Measurements from ENCODE around the gene ALDH3B2. TPM values are rescaled to one million over a fixed set of nuclear protein-coding genes. Genes with fewer than 3 reads are reported as not detected.
A peak's percentile ranks its signal among the peaks of the same experiment; 100 is the strongest.

Gene ALDH3B2
- total RNA-seq, 1 experiment from 2014 or later: 0.13 TPM

DNA sequence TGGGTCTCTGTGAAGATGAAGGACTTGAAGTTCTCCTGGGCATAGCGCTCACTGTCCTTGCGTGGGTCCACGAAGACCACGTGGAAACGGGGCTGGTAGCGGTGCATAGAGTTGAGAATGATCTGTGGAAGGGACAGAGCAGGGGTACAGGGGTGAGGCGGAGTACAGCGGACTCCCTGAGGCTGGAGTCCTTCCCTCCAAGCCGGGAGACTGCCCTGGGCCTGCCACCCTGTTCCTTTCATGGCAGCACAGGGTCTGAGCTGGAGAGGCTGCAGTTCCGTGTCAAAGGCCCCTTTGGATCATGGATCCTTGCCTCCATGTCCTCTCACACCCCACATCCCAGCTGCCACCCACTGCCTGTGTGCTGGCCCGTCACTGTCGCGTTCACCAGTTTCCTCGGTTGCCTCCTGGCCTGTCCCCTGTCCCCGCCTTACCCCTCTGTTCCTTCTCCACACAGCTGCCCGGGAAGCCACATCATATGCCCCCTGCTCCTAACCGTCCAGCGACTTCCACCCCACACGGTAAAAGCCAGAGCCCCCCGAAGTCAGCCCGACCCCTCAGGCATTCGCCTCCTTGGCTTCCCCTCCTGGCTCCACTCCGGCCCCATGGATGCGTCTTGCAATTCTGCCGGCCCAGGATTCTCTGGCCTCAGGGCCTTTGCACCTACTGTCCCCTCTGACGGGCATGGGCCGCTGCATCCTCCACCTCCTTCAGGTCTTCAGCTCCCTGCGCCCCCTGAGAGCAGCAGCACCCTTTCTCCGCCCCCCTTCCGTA is 41.3 kb downstream of the ALDH3B2 start:
- Mint-ChIP-seq H3K9me3 (no peaks in the 10 kb centered on the region), H3K4me3 (no peak overlapping the region), H3K36me3 (no peaks in the 10 kb centered on the region), H3K27me3 (ENCODE audit: low read depth) (no peaks in the 10 kb centered on the region; the same call in 1 of the 2 replicates), H3K4me1 (peaks cover 22% of the 10 kb centered on the region), H3K27ac (no peak overlapping the region)
- ATAC-seq (no peak), DNase-seq (ENCODE audit: low spot score) (peak; percentile 9)
- TF ChIP-seq, protein P1, sequence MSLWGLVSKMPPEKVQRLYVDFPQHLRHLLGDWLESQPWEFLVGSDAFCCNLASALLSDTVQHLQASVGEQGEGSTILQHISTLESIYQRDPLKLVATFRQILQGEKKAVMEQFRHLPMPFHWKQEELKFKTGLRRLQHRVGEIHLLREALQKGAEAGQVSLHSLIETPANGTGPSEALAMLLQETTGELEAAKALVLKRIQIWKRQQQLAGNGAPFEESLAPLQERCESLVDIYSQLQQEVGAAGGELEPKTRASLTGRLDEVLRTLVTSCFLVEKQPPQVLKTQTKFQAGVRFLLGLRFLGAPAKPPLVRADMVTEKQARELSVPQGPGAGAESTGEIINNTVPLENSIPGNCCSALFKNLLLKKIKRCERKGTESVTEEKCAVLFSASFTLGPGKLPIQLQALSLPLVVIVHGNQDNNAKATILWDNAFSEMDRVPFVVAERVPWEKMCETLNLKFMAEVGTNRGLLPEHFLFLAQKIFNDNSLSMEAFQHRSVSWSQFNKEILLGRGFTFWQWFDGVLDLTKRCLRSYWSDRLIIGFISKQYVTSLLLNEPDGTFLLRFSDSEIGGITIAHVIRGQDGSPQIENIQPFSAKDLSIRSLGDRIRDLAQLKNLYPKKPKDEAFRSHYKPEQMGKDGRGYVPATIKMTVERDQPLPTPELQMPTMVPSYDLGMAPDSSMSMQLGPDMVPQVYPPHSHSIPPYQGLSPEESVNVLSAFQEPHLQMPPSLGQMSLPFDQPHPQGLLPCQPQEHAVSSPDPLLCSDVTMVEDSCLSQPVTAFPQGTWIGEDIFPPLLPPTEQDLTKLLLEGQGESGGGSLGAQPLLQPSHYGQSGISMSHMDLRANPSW (CRISPR knock-in tag; conservative IDR thresholded peaks at IDR 0.05; ENCODE audit: low read depth): no peak
- TF ChIP-seq, protein P2, sequence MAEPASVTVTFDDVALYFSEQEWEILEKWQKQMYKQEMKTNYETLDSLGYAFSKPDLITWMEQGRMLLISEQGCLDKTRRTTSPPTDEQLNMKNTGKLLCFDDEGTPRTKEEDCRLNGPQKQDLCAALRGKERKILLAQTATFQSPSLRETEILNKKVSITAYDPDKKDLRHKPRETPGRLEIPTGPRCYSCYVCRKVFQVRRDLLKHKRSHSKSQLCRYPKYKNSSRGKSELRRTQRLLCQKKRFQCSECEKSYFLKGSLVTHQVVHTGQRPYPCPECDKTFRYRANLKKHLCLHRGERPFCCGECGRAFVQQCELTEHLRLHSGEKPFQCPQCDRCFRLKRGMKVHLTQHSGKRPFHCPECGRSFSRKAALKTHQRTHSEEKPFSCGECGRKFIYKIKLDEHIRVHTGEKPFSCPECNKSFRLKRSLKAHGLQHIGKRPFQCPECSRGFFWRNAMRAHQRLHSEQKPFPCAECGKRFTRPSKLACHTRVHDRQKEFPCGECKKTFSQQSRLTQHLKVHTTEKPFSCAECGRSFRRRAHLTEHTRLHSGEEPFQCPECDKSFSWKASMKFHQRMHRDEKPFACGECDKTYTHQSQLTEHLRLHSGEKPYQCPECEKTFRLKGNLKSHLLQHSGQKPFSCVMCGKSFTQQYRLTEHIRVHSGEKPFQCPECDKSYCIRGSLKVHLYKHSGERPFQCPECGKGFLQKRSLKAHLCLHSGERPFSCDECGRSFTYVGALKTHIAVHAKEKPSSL (CRISPR knock-in tag; conservative IDR thresholded peaks at IDR 0.05): no peak
- TF ChIP-seq ZNF232 (CRISPR knock-in tag; IDR thresholded peaks at IDR 0.05): no peak
- no peak for TF ChIP-seq KAT7 (CRISPR knock-in tag; IDR thresholded peaks at IDR 0.05; ENCODE audit: borderline replicate concordance)
- TF ChIP-seq, protein P3, sequence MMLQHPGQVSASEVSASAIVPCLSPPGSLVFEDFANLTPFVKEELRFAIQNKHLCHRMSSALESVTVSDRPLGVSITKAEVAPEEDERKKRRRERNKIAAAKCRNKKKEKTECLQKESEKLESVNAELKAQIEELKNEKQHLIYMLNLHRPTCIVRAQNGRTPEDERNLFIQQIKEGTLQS (CRISPR knock-in tag; conservative IDR thresholded peaks at IDR 0.05): no peak
- ChIA-PET CTCF (interaction anchor here (1.0 to 1.1 kb wide), 2 partner anchors 19 to 20 kb away, joined by 3 to 4 read pairs; no protein-coding TSS in a partner anchor), POLR2A (no interaction called here)

DNA sequence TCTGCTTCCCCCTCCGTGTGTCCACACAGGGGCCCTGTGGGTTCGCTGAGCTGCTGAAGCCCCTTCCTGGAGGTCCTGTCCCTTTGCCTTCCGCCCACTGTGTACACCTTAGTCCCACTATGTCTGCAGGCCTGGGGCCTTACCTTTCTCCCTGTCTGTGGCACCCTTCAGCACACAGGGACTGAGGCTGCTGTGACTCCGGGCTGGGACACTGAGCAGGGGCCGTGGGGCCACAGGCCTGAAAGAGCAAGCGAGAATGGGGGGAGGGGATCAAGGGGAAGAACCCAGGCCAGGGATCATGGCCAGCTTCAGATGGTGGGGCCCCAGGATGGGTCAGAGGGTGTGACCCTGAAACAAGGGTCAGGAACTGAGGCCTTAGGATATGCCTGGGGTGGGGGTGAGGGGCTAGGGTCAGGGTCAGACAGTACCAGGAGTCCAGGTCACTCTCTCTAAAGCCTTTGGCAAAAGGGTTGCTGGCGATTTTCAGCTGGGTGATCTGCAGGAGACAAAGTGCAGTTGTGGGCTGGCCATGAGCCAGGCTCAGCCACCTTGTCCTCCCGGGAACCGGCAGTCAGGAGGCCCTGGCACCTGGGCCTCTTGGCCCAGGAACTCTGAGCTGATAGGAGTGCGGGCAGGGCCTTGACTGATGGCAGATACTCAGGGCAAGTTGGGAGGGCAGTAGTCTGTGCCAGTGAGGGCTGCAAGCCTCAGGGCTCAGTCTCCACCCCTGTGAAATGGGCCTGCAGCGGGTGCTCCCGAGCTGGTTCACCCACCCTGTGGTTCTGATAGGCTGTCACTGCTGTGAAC is 42.0 kb downstream of the ALDH3B2 start:
- no peaks in the 10 kb centered on the region; the same call in 1 of the 2 replicates for H3K27me3 Mint-ChIP-seq (ENCODE audit: low read depth)
- no peaks in the 10 kb centered on the region for H3K9me3 Mint-ChIP-seq
- ChIA-PET CTCF (interaction anchor here (1.1 to 5.3 kb wide), 4 partner anchors 13 to 81 kb away, joined by 3 to 200 read pairs (median 20); partner anchors contain the start of gene ACY3), POLR2A (no interaction called here)
- DNase-seq (ENCODE audit: low spot score): peak; percentile 9
- H3K4me1 Mint-ChIP-seq: peaks cover 26% of the 10 kb centered on the region
- H3K36me3 Mint-ChIP-seq: peaks cover under 1% of the 10 kb centered on the region; the same call in 1 of the 2 replicates
- no peak overlapping the region; the same call in 1 of the 2 replicates for H3K4me3 Mint-ChIP-seq
- H3K27ac Mint-ChIP-seq: 0 out of 2 replicates have a peak overlapping the region, but pooled peaks have one; percentile 6
- TF ChIP-seq, protein P4, sequence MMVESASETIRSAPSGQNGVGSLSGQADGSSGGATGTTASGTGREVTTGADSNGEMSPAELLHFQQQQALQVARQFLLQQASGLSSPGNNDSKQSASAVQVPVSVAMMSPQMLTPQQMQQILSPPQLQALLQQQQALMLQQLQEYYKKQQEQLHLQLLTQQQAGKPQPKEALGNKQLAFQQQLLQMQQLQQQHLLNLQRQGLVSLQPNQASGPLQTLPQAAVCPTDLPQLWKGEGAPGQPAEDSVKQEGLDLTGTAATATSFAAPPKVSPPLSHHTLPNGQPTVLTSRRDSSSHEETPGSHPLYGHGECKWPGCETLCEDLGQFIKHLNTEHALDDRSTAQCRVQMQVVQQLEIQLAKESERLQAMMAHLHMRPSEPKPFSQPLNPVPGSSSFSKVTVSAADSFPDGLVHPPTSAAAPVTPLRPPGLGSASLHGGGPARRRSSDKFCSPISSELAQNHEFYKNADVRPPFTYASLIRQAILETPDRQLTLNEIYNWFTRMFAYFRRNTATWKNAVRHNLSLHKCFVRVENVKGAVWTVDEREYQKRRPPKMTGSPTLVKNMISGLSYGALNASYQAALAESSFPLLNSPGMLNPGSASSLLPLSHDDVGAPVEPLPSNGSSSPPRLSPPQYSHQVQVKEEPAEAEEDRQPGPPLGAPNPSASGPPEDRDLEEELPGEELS (CRISPR knock-in tag; IDR thresholded peaks at IDR 0.05): no peak
- TF ChIP-seq GABPB1 (CRISPR knock-in tag; IDR thresholded peaks at IDR 0.05) (0 out of 2 replicates have a peak, but pooled peaks have one; percentile 12), GTF2I (CRISPR knock-in tag; conservative IDR thresholded peaks at IDR 0.05) (0 out of 2 replicates have a peak, but pooled peaks have one; percentile 19)
- no peak for ATAC-seq

DNA sequence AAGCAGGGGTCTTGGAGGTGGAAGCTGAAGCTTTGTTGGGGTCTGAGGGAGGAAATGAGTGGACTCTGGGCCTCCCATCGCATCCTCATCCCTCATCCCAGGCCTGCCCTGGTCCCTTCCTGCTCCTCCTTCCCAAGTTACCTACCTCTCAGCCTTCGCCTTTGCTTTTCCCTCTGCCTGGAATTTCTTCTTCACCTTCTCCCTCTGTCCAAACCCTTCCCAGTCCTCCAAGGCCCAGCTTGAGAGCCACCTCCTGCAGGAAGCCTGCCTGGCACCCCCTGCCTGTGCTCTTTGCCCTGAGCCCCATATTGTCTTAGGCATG is 42.6 kb downstream of the ALDH3B2 start:
- ChIA-PET CTCF (interaction anchor here (1.1 to 5.3 kb wide), 8 partner anchors 11 to 82 kb away, joined by 3 to 200 read pairs (median 18); partner anchors contain the start of gene ACY3), POLR2A (no interaction called here)
- Mint-ChIP-seq H3K27me3 (ENCODE audit: low read depth) (no peaks in the 10 kb centered on the region; the same call in 1 of the 2 replicates), H3K9me3 (peaks cover under 1% of the 10 kb centered on the region; the same call in 1 of the 2 replicates), H3K36me3 (peaks cover 6% of the 10 kb centered on the region), H3K27ac (0 out of 2 replicates have a peak overlapping the region, but pooled peaks have one; percentile 6), H3K4me3 (peak overlapping the region; percentile 7; the same call in 1 of the 2 replicates), H3K4me1 (peaks cover 28% of the 10 kb centered on the region)
- no peak for DNase-seq (ENCODE audit: low spot score)
- ATAC-seq: no peak
- TF ChIP-seq, protein P5, sequence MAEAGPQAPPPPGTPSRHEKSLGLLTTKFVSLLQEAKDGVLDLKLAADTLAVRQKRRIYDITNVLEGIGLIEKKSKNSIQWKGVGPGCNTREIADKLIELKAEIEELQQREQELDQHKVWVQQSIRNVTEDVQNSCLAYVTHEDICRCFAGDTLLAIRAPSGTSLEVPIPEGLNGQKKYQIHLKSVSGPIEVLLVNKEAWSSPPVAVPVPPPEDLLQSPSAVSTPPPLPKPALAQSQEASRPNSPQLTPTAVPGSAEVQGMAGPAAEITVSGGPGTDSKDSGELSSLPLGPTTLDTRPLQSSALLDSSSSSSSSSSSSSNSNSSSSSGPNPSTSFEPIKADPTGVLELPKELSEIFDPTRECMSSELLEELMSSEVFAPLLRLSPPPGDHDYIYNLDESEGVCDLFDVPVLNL (CRISPR knock-in tag; IDR thresholded peaks at IDR 0.05; ENCODE audit: borderline replicate concordance, low read depth): no peak
- TF ChIP-seq MYBL2 (CRISPR knock-in tag; IDR thresholded peaks at IDR 0.05): no peak
- TF ChIP-seq ATF1 (CRISPR knock-in tag; IDR thresholded peaks at IDR 0.05): no peak
- no peak for TF ChIP-seq ZNF219 (CRISPR knock-in tag; IDR thresholded peaks at IDR 0.05; ENCODE audit: borderline replicate concordance)
- TF ChIP-seq NR3C1 (CRISPR knock-in tag; conservative IDR thresholded peaks at IDR 0.05; ENCODE audit: low read depth): no peak
- TF ChIP-seq, protein P6, sequence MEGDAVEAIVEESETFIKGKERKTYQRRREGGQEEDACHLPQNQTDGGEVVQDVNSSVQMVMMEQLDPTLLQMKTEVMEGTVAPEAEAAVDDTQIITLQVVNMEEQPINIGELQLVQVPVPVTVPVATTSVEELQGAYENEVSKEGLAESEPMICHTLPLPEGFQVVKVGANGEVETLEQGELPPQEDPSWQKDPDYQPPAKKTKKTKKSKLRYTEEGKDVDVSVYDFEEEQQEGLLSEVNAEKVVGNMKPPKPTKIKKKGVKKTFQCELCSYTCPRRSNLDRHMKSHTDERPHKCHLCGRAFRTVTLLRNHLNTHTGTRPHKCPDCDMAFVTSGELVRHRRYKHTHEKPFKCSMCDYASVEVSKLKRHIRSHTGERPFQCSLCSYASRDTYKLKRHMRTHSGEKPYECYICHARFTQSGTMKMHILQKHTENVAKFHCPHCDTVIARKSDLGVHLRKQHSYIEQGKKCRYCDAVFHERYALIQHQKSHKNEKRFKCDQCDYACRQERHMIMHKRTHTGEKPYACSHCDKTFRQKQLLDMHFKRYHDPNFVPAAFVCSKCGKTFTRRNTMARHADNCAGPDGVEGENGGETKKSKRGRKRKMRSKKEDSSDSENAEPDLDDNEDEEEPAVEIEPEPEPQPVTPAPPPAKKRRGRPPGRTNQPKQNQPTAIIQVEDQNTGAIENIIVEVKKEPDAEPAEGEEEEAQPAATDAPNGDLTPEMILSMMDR (IDR thresholded peaks at IDR 0.05): no peak
- no peak for TF ChIP-seq NFE2L1 (CRISPR knock-in tag; IDR thresholded peaks at IDR 0.05)
- TF ChIP-seq, protein P7, sequence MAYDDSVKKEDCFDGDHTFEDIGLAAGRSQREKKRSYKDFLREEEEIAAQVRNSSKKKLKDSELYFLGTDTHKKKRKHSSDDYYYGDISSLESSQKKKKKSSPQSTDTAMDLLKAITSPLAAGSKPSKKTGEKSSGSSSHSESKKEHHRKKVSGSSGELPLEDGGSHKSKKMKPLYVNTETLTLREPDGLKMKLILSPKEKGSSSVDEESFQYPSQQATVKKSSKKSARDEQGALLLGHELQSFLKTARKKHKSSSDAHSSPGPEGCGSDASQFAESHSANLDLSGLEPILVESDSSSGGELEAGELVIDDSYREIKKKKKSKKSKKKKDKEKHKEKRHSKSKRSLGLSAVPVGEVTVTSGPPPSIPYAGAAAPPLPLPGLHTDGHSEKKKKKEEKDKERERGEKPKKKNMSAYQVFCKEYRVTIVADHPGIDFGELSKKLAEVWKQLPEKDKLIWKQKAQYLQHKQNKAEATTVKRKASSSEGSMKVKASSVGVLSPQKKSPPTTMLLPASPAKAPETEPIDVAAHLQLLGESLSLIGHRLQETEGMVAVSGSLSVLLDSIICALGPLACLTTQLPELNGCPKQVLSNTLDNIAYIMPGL (CRISPR knock-in tag; IDR thresholded peaks at IDR 0.05): no peak
